Renal pelvis (tissue), 4 donors: ENCODE results near the gene ANGEL2. TPM values are rescaled to one million over a fixed set of nuclear protein-coding genes. Genes with fewer than 3 reads are reported as not detected.

Experiments used
- DNase-seq: peaks from one replicate; pipeline ENCODE4 v3.0.0-alpha.2; 2013
- polyA plus RNA-seq, 3 donors: library from polyadenylated mRNA; unstranded; fragments of 120-200 nt; gene quantifications; one replicate each; pipeline ENCODE4 v1.2.1, GENCODE V29; 2013; ENCODE audit not compliant: insufficient read length in 3 of 3

The ANGEL2 gene
- polyA plus RNA-seq, 3 donors, result 29.1 to 50.7 (median 48.1) TPM

- no peak for DNase-seq
Observed at GRCh38 chr1:212955098-212955497, 60.6 kb downstream of the ANGEL2 start.

GRCh38 chr1:212954514-212954913 is 61.2 kb downstream of the ANGEL2 start:
- no peak for DNase-seq

- no peak for DNase-seq
Observed at GRCh38 chr1:212953321-212953720, 62.3 kb downstream of the ANGEL2 start.

GRCh38 chr1:212952641-212952976 is 63.1 kb downstream of the ANGEL2 start:
- DNase-seq, result no peak

- DNase-seq, result no peak
Observed at GRCh38 chr1:212951947-212952640, 63.6 kb downstream of the ANGEL2 start.

GRCh38 chr1:212951126-212951946 is 64.3 kb downstream of the ANGEL2 start:
- no peak for DNase-seq

- DNase-seq, result peak; percentile 94
Observed at GRCh38 chr1:212950243-212951125, 65.2 kb downstream of the ANGEL2 start, which contains the start of gene VASH2. Gene VASH2, plus strand, starts transcription at chr1:212950541. Its CDS starts 1,002 bp downstream, at chr1:212951543.

- no peak for DNase-seq
Observed at GRCh38 chr1:212949771-212950170, 65.9 kb downstream of the ANGEL2 start.

- no peak for DNase-seq
Observed at GRCh38 chr1:212946872-212947271, 68.8 kb downstream of the ANGEL2 start.

- no peak for DNase-seq
Observed at GRCh38 chr1:212945463-212946160, 70.1 kb downstream of the ANGEL2 start.

- DNase-seq, result no peak
Observed at GRCh38 chr1:212945056-212945455, 70.6 kb downstream of the ANGEL2 start.

GRCh38 chr1:212944229-212944901 is 71.3 kb downstream of the ANGEL2 start:
- DNase-seq, result no peak

GRCh38 chr1:212943393-212943710 is 72.3 kb downstream of the ANGEL2 start:
- no peak for DNase-seq

GRCh38 chr1:212942679-212943392 is 72.8 kb downstream of the ANGEL2 start:
- DNase-seq, result no peak

Other genes with a start within 250 kb of the ANGEL2 start
- gene NSL1, start 224.1 kb downstream of the ANGEL2 start, polyA plus RNA-seq, result 10 to 100 TPM; 39.7 to 44.1 (median 42.3) TPM
- 10 to 100 TPM; 15.5 to 23.2 (median 22.5) TPM for gene TATDN3, start 224.0 kb downstream of the ANGEL2 start, polyA plus RNA-seq
- gene SPATA45, start 168.2 kb downstream of the ANGEL2 start, polyA plus RNA-seq, result under 1 TPM in 2 of 3 donors, not detected in 1; 0.28 to 0.93 TPM
- gene FLVCR1, start 157.6 kb downstream of the ANGEL2 start, polyA plus RNA-seq, result 10 to 100 TPM; 15.1 to 32.3 (median 28.2) TPM
- 10 to 100 TPM; 19.2 to 22.2 (median 21.5) TPM for gene VASH2, start 65.3 kb downstream of the ANGEL2 start, polyA plus RNA-seq
- 10 to 100 TPM; 20.3 to 21.2 (median 20.9) TPM for gene RPS6KC1, start 35.4 kb upstream of the ANGEL2 start, polyA plus RNA-seq